ENCODE results near the gene USP1.
A peak's percentile ranks its signal among the peaks of the same experiment; 100 is the strongest.

USP1 gene

DNA sequence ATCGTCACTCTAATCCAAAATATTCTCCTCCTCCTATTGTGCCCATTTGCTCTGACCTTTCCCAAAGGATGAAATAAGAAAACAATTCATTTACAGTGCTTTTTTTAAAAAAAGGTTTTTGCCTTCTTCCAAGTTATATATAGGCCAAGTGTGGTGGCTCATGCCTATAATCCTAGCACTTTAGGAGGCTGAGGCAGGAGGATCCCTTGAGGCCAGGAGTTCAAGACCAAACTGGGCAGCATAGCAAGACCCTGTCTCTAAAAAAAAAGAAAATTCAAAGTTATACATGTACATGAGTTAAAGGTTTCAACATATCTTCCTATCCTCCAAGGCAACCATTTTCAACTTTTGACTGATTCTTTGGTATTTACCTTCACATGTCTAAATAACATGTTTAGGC is 10.1 kb upstream of the USP1 start:
- no peak for DNase-seq

GRCh38 chr1:62428351-62428750 is 8.5 kb upstream of the USP1 start:
- peak in 1 of 2 experiments; percentile 56 for DNase-seq

DNA sequence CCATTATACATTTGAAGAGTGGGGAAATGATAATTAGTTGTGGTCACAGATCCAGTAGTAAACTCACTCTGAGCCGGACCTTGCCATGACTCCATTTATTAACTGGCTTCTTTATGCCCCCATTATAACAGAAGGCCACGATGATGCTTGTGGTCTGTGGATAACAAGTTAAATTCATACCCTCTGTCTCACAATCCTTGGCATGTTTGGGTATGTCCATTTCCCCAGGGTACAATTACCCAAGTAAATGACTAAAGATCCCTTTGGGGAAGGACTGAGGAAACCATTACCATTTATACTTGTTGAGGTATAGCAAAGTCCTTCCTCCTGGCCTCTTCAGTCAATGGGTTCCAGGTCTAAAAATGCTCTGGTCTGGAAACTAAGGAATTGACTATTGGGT is 7.3 kb upstream of the USP1 start:
- DNase-seq: no peak

GRCh38 chr1:62433861-62434617 is 2.8 kb upstream of the USP1 start:
- no peak for DNase-seq

DNA sequence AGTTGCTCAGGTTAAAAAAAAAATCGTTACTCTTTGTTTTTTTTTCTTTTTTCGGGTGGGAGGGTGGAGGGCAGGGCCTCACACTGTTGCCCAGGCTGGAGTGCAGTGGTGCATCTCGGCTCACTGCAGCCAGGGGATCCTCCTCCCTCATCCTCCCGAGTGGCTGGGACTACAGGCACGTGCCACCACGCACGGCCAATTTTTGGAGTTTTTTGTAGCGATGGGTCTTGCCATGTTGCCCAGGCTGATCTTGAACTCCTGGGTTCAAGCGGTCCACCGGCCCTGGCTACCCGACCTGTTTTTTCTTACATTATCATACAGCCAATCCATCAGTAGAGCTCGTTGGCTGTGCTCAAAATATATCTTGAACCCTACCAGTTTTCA is 2.2 kb upstream of the USP1 start:
- DNase-seq: no peak

GRCh38 chr1:62435231-62436038 is 1.4 kb upstream of the USP1 start:
- DNase-seq: no peak

DNA sequence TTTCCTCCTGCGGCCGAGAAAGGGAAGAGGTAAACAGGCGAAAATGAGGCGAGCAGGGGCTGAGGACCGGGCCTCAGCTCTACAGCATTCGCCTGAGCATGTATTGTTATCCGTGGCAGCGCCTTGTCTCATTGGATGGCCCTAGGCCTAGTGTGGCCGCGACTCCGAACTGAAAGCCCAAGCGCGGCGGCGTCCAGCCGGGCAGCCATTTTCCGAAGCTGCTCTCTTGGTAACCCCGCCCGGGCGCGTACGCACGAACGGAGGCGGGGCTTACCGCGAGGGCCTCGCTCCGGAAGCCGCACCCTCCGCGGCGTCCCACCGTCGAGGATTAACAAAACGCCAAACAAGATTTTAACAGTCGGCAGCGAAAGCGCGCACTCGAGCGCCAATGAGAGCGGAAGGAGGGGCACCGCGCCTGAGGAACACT is 797 bp upstream of the USP1 start:
- no peak for DNase-seq

- peak in 1 of 2 experiments; percentile 42 for DNase-seq
Measured at GRCh38 chr1:62437273-62437940, 558 bp downstream of the USP1 start.

GRCh38 chr1:62438163-62438562 is 1.3 kb downstream of the USP1 start:
- peak; percentile 17 to 18 for DNase-seq

DNA sequence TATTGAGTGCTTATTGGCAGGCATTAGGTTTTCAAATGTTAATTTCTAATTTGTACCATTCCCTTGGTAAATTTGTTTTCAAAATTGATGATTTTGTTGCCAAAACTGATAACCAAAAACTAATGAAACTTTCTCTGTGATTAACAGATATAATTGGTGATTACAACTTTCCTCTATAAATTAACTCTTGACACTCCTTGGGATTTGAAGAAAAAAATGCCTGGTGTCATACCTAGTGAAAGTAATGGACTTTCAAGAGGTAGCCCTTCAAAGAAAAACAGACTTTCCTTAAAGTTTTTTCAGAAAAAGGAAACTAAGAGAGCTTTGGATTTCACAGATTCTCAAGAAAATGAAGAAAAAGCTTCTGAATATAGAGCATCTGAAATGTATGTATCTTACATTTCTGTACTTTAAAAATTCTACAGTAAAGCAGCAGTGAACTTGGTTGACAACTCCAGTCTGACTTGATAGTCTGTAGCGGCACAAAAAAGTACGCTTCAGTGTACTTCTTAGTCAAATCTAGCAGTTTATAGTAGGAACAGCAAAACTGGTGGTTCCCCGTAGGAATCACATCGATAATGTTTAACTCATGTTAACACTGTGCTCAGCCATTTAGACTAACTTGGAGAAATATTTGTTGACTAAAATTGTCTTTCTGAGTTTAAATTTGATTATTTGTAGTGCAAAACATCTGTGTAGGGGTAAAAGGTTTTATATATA is 3.0 kb downstream of the USP1 start:
- no peak for DNase-seq

DNA sequence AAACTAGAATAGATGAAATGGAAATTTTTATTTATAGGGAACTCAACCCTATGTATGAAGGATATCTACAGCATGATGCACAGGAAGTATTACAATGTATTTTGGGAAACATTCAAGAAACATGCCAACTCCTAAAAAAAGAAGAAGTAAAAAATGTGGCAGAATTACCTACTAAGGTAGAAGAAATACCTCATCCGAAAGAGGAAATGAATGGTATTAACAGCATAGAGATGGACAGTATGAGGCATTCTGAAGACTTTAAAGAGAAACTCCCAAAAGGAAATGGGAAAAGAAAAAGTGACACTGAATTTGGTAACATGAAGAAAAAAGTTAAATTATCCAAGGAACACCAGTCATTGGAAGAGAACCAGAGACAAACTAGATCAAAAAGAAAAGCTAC is 7.9 kb downstream of the USP1 start:
- DNase-seq: no peak

DNA sequence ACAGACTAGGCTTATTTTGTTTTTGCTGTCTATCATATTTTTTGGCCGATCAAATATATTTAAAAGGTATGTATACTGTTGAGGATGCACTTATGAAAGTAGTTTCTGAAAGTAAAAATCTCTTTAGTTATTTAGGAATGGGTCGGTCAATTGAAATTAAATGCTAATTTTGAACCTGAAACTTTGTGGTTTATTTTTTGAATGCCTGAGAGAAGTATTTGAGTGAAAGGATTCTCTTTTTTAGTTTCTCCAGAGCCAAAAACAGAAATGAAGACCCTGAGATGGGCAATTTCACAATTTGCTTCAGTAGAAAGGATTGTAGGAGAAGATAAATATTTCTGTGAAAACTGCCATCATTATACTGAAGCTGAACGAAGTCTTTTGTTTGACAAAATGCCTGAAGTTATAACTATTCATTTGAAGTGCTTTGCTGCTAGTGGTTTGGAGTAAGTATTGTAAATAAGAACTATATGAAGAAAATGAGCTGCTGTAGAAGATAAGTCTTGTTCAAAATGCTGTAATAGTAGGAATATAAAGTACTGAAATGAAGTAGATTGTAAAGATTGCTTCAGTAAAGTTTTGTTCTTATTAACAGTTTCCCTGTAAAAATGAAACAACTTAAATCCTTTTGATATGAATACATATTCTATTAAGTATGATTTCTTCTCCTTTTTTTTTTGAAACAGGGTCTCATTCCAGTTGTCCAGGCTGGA is 11.5 kb downstream of the USP1 start:
- no peak for DNase-seq

GRCh38 chr1:62450301-62450700 is 13.5 kb downstream of the USP1 start:
- DNase-seq: no peak

DNA sequence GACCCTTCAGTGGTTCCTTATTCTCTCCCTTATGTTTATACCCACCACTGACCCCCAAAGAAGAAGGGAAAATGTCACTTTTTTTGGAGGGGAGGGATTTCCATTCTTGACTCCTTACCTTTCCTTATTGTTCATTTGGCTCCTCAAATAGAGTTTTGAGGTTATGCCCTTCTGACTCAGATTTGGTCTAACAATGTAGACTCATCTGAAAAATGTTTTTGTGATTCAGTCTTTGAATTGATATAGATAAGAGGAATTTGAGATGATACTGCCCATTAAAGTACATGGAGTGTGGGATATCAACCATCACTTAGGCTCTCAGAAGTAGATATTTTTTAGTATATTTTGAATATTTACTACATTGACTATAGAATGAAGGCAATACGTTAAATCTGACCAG is 16.1 kb downstream of the USP1 start:
- no peak for DNase-seq

- no peak for DNase-seq
Measured at GRCh38 chr1:62457955-62458354, 21.1 kb downstream of the USP1 start.

DNA sequence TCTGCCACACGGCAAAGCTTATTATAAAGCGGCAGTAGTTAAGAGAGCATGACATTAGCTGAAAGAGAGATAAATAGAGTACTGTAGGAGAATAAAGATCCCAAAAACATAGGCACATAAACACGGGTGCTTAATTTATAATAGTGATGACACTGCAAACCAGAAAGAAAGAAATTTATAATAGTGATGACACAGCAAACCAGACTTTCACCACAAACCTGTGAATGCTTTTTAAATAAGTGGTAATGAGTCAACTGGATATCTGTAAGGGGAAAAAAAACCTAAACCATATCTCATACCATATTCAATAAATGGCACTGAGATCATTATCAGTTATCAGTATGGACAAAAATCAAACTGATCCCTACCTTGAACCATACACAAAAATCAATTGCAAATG is 25.5 kb downstream of the USP1 start:
- no peak for DNase-seq

DNA sequence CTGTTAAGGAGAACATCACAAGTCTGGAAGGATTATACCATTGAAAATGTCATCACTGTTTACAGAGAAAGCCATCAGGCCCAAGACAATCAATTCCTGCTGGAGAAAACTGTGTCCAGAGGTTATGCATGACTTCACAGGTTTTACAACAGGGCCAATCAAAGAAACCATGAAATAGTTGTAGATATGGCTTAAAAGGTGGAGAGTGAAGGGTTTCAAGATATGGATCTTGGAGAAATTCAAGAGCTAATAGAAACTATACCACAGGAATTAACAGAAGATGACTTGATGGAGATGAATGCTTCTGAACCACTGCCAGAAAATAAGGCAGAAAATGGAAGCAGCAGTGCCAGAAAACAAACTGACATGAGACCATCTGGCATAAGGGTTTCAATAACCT is 30.2 kb downstream of the USP1 start:
- peak; percentile 48 to 75 for DNase-seq

- no peak for DNase-seq
Measured at GRCh38 chr1:62476525-62477219, 39.8 kb downstream of the USP1 start.

- DNase-seq: no peak
Measured at GRCh38 chr1:62481681-62482080, 44.8 kb downstream of the USP1 start.

GRCh38 chr1:62484824-62485468 is 48.1 kb downstream of the USP1 start:
- DNase-seq: no peak

DNA sequence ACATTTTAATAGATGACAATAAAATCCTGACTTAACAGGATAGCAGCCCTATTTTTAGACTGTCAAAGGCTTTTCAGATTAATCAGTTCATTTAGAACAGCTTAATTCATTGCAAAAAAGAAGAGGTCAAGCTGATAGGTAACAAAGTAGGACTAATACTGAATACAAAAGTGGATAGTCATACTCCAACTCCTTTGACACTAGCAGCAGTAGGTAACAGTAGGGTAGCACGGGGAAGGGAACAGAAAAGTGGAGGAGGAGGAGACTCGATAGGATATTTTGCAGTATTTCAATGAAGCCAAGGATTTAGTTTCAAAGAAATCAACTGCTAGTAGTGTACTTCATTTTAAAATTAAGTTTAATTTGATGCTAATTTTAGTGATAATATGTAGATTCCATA is 51.1 kb downstream of the USP1 start:
- DNase-seq: no peak
